HG03558 (cell line): ENCODE data around the gene COMMD1.
"Not testable (repeated sequence)": the region's sequence is repeated elsewhere in the genome, so short reads cannot be mapped to it uniquely, and the experiment has no call there.

Experiments
- ATAC-seq: cut with Tn5 transposase; IDR thresholded peaks from one replicate; pipeline ENCODE4 v1.9.1; 2021; ENCODE audit warnings: moderate number of reproducible peaks; ENCODE audit not compliant: unreplicated experiment; ENCODE audit errors: extremely low read depth

COMMD1 gene

DNA sequence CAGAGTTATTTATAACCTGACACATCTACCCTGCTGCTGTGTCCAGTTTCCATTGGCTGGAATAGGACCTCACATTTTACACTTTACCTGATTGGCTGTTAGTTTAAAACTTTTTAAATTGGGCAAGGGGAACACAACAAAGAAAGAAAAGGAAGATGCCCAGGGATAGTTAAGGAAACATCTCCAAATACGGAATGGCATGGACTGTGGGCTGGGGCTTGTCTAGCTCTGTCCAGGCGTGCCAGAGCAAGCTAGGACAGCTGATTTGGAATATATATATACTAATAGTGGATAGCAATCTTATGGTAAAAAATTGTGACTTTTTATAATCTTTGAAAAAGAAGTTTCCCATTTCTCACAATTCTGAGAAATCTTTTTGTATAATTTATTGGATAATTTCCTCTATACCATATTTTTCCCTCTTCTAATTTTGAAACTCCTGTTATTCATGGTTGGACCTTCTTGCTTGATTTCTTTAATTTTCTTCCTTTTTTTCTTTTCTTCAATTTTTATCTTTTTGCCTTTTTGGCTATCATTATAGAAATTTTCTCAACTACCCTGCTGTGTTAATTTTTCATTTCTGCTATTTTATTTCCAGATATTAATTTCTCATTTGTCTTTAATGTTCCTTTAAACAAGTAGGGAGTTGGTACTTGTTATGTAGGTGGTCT lies 55.9 kb downstream of the COMMD1 start:
- no peak for ATAC-seq

DNA sequence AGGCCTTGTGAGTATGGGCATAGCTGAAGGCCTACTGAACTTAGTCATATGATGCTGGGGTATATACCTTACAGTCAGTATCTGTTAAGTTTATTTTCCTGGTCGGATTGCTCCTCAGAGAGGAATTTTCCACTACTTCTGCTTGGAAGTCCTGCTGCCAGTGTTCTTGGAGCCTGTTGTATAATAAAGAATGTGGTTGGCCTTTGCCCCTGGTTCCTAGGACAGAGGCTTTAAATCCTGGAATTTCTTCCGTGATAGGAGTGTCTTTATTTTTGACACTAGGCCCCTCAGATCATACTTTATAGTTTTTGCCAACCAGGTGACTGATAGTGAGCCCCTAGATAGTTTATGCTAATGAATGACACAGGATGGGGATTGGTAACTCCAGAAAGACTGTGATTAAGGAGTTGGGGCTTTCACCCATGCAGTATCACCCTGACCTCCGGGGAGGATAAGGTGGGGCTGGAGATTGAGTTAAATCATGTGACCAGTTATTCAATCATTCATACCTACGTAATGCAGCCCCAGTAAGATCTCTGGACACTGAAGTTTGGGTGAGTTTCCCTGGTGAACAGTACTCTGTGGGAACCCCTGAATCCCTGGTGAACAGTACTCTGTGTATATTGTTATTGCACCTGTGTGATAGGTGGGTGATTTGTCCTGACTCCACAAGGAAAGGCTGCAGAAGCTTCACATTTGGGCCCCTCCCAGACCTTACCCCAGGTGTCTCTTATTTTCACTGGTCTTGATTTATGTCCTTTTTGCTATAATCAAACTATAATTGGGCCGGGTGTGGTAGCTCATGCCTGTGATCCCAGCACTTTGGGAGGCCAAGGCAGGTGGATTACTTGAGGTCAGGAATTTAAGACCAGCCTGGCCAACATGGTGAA lies 56.9 kb downstream of the COMMD1 start:
- no peak for ATAC-seq

DNA sequence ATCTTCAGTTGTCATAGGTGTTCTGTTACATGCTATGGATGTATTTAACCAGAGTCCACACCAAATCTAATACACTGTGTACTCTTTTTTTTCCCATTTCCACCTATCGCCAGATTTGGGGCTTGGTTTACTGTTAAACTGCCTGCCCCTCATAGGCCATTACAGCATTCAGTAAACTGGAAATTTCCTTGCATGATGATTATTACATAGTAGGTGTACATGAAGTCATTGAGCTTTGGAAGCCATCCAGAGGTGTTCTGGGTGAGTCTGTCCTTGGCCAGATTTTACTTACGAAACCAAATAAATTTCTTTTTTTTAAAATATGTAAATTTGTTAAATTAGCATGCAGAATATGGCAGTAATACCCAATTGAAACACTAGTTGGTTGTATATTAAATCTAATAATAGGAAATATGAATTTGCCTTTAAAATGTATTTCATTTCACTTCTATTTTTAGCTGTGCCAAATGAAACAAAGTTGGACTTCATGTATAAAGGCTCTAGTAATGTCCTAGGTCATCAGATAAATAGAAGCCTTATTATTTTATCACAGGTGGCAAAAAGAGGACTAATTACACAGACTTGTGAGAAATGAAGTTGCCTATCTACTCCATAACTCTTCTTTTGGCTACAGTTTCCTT lies 60.7 kb downstream of the COMMD1 start:
- ATAC-seq = no peak

- ATAC-seq = no peak
Observed at GRCh38 chr2:61967262-61967661, 61.8 kb downstream of the COMMD1 start.

DNA sequence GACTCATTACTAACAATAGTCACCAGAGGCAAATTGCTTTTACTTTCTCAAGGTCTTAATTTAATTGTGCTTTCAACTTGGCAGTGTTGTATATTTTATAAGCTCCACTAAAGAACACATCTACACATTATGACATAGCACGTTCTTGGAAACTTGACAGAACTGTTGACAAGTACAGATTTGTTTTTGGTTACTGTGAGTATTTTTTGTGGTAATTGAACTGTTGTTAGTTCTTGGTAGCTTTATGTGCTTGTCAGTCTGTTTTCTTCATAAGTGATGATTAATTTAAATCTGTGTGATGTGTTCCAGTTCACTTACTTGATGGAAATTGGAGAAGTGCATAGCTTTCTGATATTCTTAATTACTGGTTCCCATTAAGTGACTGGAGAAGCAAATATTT lies 63.9 kb downstream of the COMMD1 start:
- ATAC-seq = no peak

DNA sequence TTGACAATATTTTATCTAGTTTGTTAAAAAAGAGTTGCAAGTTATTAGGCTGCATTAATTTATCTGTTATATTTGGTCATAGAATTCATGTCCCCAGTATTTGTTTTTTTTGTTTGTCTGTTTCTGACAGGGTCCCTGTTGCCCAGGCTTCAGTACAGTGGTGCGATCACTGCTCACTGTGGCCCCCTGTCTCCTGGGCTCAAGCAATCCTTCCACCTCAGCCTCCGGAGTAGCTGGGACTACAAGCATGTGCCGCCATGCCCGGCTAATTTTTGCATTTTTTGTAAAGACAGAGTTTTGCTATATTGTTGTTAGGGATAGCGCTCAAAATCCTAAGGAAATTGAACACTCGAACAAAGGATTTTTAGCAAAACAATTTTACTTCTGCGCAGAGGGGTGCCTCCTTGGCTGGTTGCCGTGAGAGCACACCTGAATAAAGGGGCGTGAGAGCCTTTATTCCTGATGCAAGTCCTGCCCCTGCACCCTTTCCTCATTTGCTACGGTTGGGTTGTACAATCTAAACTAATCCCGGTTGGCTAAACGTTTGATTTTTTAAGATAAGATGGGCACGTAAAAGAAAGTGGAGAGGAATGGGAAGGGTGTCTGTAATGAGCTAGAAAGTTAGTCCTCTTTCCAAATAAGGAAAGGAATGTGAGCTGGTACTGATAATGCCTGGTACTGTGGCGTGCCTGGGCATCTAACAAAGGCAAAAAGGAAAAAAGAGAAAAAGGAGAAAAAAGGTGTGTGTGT lies 65.5 kb downstream of the COMMD1 start:
- ATAC-seq = no peak

DNA sequence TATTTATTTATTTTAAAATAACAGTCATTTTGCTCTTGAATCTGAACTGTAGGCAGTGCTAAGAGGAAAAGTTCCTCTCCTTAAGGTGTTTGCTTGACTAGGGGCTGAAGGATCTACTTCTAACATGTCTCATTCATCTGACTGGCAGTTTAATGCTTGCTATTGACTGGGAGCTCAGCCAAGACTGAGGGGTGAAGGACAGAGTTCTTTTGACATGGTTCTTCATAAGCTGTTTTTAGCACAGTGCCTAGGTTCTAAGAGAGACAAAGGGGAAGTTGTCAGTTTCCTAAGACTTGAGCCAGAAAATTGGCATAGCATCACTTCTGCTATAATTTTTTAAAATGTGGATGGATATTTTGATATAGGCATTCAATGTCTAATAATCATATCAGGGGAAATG lies 73.0 kb downstream of the COMMD1 start:
- ATAC-seq = no peak

- ATAC-seq = no peak
Observed at GRCh38 chr2:61980758-61981157, 75.3 kb downstream of the COMMD1 start.

DNA sequence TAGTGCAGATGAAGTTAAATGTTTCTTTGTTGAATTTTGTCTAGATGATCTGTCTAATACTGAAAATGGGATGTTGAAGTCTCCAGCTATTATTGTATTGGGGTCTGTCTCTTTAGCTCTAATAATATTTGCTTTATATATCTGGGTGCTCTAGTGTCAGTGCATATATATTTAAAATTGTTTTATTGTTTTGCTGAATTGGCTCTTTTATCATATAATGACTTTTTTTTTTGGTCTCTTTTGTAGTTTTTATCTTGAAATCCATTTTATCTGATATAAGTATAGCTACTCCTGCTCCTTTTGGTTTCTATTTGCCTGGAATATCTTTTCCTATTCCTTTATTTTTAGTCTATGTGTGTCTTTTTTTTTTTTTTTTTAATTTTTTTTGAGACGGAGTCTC lies 79.2 kb downstream of the COMMD1 start:
- ATAC-seq = no peak

DNA sequence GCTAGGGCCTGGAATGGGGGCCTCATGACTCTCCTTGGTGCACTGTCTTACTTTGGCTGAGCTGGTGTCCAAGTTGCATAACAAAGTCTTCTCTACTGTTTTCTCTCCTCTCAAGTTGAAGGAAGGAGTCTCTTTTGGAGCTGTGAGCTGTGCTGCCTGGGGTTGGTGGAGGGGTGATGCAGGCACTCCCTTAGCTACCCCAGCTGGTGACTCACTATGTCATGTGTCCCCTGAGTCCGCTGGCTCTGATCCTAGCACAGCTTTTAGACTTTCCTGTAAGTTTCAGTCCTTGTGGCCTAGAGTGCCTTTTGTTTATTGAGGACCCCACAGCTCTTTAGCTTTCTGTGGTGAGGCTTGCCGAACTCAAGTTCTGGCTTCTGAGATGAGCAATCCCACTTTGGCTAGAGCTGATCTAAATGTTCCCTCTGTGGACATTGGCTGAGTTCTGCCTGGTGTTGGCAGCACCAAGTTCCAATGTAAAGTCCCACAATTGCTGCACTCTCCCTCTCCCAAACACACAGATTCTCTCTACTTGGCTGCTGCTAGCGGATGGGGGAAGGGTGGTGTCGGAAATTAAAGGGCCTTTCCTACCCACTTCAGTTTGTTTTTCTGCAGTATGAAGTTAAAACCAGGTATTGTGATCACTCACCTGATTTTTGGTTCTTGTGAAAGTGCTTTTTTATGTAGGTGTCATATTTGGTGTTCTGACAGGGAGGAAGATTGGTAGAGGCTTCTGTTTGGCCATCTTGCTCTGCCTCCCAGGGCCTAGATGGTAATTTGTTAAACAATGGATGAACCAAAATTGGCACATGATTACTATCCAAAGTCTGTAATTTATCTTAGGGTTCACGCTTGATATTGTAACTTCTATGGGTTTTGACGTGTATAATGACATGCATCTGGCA lies 83.2 kb downstream of the COMMD1 start:
- ATAC-seq = no peak

DNA sequence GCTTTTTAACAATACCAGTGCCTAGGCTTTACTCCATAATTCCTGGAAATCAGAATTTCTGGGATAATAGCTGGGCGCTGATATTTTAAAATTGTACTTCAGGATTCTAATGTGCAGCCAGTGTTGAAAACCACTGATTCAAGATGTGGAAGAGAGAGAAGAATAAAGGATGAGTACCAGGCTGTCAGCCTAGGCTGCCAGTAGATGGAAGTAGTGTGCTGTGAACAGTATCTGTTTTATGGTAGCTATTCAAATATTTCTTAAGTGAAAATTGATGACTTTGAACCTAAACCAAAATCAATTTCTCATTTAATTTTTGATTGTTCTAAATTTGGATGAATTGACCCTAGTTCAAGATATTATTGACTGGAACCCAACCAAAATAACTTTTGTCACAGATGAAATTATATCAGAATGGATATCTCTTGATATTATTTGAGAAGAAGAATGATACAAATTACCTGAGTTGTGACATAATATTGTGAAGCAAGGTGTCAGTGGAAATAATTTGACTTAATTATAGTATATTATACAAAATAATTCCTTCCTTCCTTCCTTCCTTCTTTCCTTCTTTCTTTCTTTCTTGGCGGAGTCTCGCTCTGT lies 88.0 kb downstream of the COMMD1 start:
- ATAC-seq = no peak

GRCh38 chr2:61994531-61994930 lies 89.1 kb downstream of the COMMD1 start:
- ATAC-seq = no peak

GRCh38 chr2:61995065-61995464 lies 89.6 kb downstream of the COMMD1 start:
- ATAC-seq = peak; percentile 6

- ATAC-seq = peak; percentile 55
Observed at GRCh38 chr2:61995515-61995914, 90.0 kb downstream of the COMMD1 start.

GRCh38 chr2:61998426-61998825 lies 93.0 kb downstream of the COMMD1 start:
- ATAC-seq = no peak

DNA sequence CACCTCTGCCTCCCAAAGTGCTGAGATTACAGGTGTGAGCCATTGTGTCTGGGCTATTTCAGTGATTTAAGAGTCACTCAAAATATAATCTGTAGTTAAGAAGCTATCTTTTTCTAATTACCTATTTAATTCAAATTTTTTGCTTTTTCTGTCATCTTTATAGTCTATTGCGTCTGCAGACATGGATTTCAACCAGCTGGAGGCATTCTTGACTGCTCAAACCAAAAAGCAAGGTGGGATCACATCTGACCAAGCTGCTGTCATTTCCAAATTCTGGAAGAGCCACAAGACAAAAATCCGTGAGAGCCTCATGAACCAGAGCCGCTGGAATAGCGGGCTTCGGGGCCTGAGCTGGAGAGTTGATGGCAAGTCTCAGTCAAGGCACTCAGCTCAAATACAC lies 95.1 kb downstream of the COMMD1 start:
- ATAC-seq = no peak

- ATAC-seq = no peak
Observed at GRCh38 chr2:62001431-62001830, 96.0 kb downstream of the COMMD1 start.

DNA sequence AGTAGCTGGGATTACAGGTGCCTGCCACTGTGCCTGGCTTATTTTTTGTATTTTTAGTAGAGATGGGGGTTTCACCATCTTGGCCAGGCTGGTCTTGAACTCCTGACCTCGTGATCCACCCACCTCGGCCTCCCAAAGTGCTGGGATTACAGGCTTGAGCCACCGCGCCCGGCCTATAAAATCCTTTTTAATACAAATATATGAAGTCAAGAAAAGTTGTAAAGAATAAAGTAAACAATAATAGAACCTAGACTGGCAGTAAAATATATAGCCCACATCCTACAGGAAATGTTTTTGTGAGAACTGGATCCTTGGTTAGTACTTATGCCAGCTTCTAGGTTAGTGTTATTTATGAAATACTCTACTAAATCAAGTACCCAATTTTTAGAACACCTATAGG lies 99.0 kb downstream of the COMMD1 start:
- not testable (repeated sequence) for ATAC-seq

DNA sequence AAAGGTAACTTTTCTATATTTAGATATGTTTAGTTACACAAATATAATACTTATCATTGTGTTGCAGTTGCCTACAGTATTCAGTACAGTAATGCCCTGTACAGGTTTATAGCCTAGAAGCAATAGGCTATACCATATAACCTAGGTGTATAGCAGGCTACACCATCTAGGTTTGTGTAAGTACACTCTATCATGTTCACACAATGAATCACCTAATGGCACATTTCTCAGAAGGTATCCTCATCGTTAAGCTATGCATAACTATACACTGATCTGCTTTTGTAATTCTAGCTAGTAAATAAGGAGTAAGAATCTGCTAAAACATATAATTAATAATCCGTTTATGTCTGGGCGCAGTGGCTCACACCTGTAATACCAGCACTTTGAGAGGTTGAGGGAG lies 102.1 kb downstream of the COMMD1 start:
- no peak for ATAC-seq
